Fibroblast of skin of back (primary cell): ENCODE measurements around the gene ITIH4.
A peak's percentile ranks its signal among the peaks of the same experiment; 100 is the strongest.

Source experiments
- DNase-seq: peaks from one replicate; pipeline ENCODE4 v3.0.0-alpha.2; 2013

Gene ITIH4

GRCh38 chr3:52831500-52832301 is 1.2 kb upstream of the ITIH4 start:
- DNase-seq, result peak; percentile 89

DNA sequence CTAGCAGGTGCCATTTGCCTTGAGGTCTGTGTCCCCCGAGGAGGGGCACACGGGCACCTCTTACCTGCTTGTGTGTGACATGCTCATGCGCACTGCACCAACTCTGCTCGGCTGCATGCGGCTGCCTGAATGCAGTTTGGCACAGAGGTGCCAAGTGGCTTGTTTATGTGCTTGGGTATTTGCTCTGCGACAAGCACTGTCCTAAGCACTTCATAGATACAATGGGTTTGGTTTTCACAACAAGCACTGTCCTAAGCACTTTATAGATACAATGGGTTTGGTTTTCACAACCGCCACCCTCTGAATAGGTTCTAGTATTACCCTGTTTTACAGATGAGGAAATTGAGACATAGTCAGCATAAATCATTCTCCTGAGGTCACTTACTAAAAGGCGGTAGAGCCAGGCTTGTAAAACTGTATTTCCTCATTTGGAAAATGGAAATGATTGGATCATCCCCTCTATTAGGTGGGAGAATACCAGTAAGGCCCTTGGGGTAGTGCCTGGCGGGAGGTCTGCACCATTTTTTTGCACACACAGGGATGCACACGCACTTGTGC is 487 bp downstream of the ITIH4 start:
- no peak for DNase-seq

DNA sequence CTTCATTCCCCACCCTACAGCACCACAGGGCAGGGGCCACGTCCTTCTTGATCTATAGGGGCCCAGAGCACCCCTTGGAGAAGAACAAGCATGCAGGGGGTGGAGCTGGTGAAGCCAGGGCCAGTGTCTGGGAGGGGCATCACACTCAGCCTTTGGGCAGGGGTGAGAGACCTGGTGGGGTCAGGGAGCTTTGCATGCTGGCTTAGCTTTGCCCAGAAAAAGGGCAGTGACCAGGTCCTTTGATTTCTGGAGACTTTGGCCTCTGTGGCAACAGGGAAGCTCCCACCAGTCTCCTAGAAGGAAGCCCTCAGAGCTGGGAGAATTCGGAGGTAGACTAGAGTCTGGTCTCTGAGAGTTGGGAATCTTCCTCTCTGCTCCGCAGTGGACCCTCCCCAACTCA is 990 bp downstream of the ITIH4 start:
- DNase-seq, result no peak

DNA sequence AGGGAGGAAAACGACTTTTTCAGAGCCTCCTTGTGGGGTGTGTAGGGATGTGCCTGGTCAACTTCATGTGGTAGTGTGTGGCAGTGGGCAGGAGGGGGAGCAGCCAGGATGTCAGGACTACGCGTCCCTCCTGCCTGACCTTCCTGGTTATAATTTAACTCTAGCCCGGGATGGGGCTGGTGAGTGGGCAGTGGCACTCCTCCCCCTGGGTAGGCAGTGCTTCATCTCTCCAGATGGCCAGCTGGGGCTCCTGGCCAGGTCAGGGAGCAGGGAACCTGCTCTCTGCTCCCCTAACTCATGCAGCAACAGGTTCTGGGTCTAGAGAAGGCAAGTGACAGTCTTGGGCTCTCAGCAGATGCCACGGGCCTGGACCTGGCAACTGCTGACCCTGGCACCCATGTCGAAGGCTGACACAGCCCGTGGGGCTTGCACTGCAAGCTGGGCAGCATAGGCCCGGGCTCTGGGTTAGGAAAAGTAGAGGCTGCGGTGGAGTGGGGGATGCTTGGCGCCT is 2.6 kb downstream of the ITIH4 start:
- no peak for DNase-seq

DNA sequence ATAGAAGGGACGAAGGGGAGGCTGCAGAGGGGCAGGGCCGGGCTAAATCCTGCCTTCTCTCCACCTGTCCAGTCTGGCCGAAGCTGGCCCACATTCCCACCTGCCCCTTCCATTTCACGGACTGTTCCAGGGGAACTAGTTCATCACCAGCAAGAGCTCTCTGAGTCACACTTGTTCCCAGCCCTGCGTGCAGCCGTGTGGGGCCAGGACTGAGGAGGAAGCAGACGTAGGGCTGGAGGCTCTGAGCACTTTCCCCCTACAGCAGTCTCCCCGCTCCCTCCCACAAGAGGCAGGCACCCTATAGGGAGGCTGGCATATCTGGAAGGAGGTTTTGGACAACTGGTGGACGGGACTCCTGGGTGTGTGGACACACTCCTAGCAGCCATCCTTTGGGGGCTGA is 3.0 kb downstream of the ITIH4 start:
- peak; percentile 37 for DNase-seq

DNA sequence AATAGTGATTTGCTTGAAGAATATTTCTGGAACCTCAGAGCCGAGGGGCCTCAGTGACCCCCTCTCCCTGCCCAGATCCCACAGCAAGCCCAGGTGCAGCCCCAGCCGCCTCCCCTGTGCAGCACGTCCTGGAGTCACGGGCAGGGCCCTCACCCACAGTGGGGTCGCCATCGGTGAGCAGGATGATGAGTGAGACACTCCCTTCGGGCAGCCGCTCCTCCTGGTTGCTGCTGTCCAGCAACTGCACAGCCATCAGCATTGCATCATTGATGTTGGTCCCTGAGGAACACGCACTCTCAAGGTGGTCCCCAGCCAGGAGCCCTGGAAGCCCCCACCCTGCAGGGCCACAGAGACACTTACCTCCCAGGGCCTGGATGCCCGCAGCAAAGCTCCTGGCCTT is 6.4 kb downstream of the ITIH4 start:
- no peak for DNase-seq

GRCh38 chr3:52822363-52822762 is 8.1 kb downstream of the ITIH4 start:
- no peak for DNase-seq

- no peak for DNase-seq
Observed at GRCh38 chr3:52820736-52821135, 9.7 kb downstream of the ITIH4 start.

GRCh38 chr3:52819936-52820335 is 10.5 kb downstream of the ITIH4 start:
- no peak for DNase-seq

- DNase-seq, result no peak
Observed at GRCh38 chr3:52817860-52818259, 12.6 kb downstream of the ITIH4 start.

- DNase-seq, result no peak
Observed at GRCh38 chr3:52817221-52817620, 13.3 kb downstream of the ITIH4 start.

DNA sequence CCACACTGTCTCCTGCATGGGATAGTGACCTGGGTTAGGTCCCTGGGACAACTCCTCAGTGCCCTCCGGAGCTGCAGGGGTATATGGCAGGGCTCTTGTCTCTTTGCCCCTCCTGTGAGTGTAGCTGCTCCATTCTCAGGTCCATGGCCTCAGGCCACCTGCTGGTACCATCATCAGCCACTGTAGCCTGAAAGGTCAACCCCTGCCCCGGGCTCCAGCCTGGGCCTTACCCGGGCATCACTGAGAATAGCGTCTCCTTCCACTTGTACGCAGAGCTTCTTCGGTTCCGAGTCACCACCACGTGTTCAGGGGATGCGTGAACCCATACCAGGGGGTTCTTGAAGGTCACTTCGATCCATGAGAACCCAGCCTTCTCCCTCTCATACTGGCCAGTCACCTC is 13.8 kb downstream of the ITIH4 start:
- DNase-seq, result no peak

DNA sequence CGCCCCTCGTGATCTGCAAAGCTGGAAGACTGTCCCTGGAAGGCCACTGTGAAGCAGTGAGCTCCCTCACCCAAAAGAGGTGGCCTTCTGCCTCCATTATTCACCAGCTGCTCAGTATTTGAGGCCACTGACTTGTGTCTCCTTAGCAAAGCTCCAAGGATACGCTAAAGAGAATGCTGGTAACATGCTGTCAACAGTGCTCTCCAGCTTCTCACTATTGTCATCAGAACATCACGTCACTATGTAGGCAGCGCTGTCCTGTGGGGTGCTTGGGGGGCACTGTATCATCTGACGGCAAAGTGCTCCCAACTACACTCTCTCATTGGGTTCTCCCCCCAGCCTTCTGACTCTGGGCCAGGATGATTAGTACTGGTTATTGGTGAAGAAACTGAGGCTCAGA is 14.3 kb downstream of the ITIH4 start:
- DNase-seq, result no peak

GRCh38 chr3:52813810-52814209 is 16.7 kb downstream of the ITIH4 start:
- no peak for DNase-seq

GRCh38 chr3:52811452-52812011 is 18.9 kb downstream of the ITIH4 start:
- no peak for DNase-seq

DNA sequence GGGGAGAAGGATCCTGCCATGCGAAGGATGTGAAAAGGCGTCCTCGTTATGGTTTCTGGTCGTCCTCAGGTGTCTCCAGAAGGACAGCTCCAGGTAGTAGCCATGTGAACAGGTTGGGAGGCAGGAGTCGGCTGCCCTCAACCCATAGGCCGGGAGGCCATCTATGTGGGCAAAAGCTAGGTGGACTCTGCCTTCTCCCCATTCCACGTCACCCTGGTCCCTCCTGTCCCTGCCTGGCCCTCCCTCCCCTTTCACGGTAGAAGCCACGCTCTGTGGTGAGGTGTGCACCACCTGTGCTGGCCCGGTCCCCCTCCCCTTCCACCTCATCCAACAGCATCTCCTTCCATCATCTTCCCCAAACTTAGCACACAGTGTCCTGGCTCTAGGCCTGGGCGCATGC is 19.5 kb downstream of the ITIH4 start:
- DNase-seq, result no peak

GRCh38 chr3:52809662-52810377 is 20.7 kb downstream of the ITIH4 start:
- no peak for DNase-seq

DNA sequence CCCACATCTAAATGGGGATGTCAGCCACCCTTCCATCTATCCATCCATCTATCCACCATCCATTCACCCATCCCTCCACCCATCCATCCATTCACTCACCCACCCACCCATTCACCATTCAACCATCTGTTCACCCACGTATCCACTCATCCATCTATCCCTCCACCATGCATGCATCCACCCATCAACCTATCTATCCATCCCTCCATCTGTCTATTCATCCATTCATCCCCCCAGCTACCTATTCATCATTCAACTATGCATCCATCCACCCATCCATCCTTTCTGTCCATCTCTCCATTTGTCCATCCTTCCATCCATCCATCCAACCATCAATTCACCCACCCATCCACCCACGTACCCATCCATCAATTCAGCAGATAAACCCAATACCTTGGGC is 21.3 kb downstream of the ITIH4 start:
- no peak for DNase-seq

GRCh38 chr3:52805270-52806039 is 25.0 kb downstream of the ITIH4 start:
- no peak for DNase-seq

DNA sequence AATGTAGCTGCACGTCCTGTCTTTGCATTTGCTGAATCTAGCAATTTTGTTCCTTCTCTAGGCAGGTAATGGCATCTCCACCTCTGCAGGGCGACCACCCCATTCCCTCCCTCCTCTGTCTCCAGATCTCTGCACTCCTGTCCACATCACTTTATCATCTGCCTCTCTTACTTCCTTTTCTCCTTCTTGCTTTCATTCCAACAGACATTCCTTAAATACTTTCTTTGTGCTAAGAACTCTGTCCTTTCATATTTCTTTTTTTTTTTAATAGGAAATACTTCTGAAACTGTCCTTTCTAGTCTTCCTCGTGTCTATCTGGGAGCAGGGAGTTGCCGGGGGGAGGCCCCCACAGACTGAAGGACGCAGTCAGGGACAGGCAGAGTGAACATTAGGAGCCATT is 28.6 kb downstream of the ITIH4 start:
- DNase-seq, result peak; percentile 30

DNA sequence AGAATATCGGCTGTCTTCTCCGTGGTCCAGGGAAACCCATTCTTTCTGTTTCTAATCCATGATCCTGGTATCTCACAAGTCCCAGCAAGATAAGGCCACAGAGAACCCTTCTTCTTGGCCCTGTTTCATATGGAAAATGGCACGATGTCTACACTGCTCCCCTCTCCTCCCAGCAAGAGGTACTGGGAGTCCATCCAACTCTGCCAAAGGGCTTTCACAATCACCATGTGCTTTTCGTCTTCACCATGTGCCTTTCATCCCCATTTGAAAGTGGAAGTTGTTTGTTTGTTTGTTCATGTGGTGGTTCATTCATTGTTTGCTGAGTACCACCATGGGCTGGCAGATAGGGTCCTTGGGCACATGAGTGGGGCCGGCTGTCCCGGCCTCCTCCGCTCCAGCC is 30.4 kb downstream of the ITIH4 start:
- DNase-seq, result no peak

GRCh38 chr3:52798978-52799476 is 31.4 kb downstream of the ITIH4 start:
- no peak for DNase-seq
